ENCODE measurements around the gene HNRNPA0. TPM values are rescaled to one million over a fixed set of nuclear protein-coding genes. Genes with fewer than 3 reads are reported as not detected.

Gene HNRNPA0
- total and polyA plus RNA-seq, 12 donors = 8.9 to 45.5 (median 18.0) TPM

DNA sequence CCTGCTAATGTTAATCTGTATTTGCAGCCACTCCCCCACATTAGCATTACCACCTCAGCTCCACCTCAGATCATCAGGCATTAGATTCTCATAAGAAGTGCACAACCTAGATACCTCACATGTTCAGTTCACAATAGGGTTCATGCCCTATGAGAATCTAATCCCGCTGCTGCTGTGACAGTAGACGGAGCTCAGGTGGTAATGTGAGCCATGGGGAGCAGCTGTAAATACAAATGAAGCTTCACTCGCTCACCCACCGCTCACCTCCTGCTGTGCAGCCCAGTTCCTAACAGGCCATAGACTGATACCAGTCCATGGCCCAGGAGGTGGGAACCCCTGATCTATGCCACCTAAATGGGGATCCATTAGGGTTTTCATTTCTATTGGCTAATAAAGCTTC lies 6.1 kb upstream of the HNRNPA0 start:
- 97 to 100% (median 100%) methylated on average over 4 of the region's 4 CpGs for WGBS, 4 donors
- H3K4me3 ChIP-seq = no peak overlapping the region
- intact Hi-C loops (cut with DNase I) = no loop called here
- H3K36me3 ChIP-seq (replicated peaks in 1 of 2) = no peaks in the 10 kb centered on the region
- no peak overlapping the region for H3K27ac ChIP-seq
- H3K4me1 ChIP-seq (replicated peaks in 1 of 2) = no peaks in the 10 kb centered on the region
- no peaks in the 10 kb centered on the region for H3K9me3 ChIP-seq (replicated peaks in 1 of 3)
- no peak for DNase-seq
- no peak for TF ChIP-seq POLR2A (IDR thresholded peaks at IDR 0.05)
- TF ChIP-seq, protein P1, sequence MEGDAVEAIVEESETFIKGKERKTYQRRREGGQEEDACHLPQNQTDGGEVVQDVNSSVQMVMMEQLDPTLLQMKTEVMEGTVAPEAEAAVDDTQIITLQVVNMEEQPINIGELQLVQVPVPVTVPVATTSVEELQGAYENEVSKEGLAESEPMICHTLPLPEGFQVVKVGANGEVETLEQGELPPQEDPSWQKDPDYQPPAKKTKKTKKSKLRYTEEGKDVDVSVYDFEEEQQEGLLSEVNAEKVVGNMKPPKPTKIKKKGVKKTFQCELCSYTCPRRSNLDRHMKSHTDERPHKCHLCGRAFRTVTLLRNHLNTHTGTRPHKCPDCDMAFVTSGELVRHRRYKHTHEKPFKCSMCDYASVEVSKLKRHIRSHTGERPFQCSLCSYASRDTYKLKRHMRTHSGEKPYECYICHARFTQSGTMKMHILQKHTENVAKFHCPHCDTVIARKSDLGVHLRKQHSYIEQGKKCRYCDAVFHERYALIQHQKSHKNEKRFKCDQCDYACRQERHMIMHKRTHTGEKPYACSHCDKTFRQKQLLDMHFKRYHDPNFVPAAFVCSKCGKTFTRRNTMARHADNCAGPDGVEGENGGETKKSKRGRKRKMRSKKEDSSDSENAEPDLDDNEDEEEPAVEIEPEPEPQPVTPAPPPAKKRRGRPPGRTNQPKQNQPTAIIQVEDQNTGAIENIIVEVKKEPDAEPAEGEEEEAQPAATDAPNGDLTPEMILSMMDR (IDR thresholded peaks at IDR 0.05) = no peak
- no peaks in the 10 kb centered on the region for H3K27me3 ChIP-seq

DNA sequence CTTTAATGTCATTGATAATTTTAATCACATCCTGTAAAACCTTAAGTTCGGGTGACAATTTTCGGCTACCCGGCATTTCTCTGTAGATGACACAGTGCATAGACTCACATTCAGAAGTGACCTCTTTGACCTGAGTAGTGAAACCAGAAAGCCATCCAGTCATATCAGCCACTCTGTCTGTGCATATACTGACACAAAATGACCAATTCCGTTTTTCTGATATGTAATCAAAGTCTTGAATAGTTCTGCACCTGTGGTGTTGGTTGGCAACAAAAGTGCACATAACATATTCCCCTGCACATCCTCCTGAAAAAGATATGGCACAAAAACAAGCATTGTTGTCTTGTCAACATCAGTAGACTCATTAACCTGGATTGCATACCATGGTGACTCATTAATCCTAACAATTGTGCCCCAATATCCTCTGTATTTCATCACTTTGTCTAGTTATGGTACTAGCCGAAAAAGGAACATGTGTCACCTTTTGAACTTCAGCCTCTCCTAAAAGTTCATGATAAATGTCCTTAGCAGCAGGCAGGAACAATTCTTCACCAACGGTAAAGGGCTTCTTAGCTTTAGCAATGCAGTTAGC lies 4.6 kb upstream of the HNRNPA0 start:
- Histone ChIP-seq H3K27me3 (no peaks in the 10 kb centered on the region), H3K9me3 (replicated peaks in 1 of 3) (no peaks in the 10 kb centered on the region), H3K4me1 (replicated peaks in 1 of 2) (no peaks in the 10 kb centered on the region), H3K27ac (no peak overlapping the region), H3K36me3 (replicated peaks in 1 of 2) (no peaks in the 10 kb centered on the region), H3K4me3 (no peak overlapping the region)
- no peak for DNase-seq
- no peak for TF ChIP-seq POLR2A (IDR thresholded peaks at IDR 0.05)
- TF ChIP-seq, protein P1 (IDR thresholded peaks at IDR 0.05) = no peak
- intact Hi-C loops (cut with DNase I) = no loop called here
- 81 to 85% (median 83%) methylated on average over 6 of the region's 6 CpGs for WGBS, 4 donors

DNA sequence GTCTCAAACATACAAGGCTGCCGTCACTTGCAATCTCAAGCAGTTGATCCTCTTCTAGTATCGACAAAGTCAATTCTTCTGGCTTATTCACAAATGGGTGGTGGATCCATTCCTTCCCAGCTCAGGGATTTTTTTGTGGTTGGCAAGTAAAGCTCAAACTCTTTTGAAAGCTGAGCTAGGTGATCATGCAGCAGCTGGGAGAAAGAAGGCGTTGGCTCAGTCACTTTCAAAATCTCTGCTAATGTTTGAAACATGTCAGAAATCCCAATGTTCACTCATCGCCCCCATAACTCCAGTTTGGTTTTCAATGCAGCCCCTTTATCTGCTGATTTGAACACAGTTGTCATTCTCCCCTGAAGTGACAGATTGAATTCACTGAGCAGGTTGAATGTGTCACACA lies 4.0 kb upstream of the HNRNPA0 start:
- TF ChIP-seq POLR2A (IDR thresholded peaks at IDR 0.05) = no peak
- TF ChIP-seq, protein P1 (IDR thresholded peaks at IDR 0.05) = no peak
- no peak overlapping the region for H3K27ac ChIP-seq
- intact Hi-C loops (cut with DNase I) = no loop called here

DNA sequence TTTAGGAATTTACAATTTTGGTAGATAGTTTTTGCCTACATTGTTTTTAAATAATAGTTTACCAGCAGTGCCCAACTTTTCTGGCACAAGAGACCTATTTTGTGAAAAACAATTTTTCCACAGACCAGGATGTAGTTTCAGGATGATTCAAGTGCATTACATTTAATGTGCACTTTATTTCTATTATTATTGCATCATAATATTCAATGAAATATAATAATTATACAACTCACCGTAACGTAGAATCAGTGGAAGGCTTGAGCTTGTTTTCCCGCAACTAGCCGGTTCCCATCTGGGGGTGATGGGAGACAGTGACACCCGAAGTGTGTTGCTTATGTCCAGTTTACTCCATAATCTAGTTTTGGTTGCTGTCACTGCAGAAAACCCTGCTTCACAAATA lies 3.5 kb upstream of the HNRNPA0 start:
- intact Hi-C loops (cut with DNase I) = no loop called here
- Histone ChIP-seq H3K27me3 (no peaks in the 10 kb centered on the region), H3K36me3 (replicated peaks in 1 of 2) (no peaks in the 10 kb centered on the region), H3K4me3 (no peak overlapping the region), H3K4me1 (replicated peaks in 1 of 2) (no peaks in the 10 kb centered on the region), H3K27ac (no peak overlapping the region), H3K9me3 (replicated peaks in 1 of 3) (no peaks in the 10 kb centered on the region)
- WGBS, 4 donors = 87 to 97% (median 95%) methylated on average over 5 of the region's 5 CpGs
- DNase-seq = no peak
- TF ChIP-seq, protein P1 (IDR thresholded peaks at IDR 0.05) = no peak
- TF ChIP-seq POLR2A (IDR thresholded peaks at IDR 0.05) = no peak

More for the DNA sequence above, 4.0 kb upstream of the HNRNPA0 start:
- Histone ChIP-seq H3K27me3 (no peaks in the 10 kb centered on the region), H3K4me3 (no peak overlapping the region), H3K36me3 (replicated peaks in 1 of 2) (no peaks in the 10 kb centered on the region), H3K9me3 (replicated peaks in 1 of 3) (no peaks in the 10 kb centered on the region), H3K4me1 (replicated peaks in 1 of 2) (no peaks in the 10 kb centered on the region)
- DNase-seq = no peak
- 90 to 96% (median 93%) methylated on average over 4 of the region's 4 CpGs for WGBS, 4 donors
